ENCODE data around the gene CIC.
A peak's percentile ranks its signal among the peaks of the same experiment; 100 is the strongest.

The CIC gene

DNA sequence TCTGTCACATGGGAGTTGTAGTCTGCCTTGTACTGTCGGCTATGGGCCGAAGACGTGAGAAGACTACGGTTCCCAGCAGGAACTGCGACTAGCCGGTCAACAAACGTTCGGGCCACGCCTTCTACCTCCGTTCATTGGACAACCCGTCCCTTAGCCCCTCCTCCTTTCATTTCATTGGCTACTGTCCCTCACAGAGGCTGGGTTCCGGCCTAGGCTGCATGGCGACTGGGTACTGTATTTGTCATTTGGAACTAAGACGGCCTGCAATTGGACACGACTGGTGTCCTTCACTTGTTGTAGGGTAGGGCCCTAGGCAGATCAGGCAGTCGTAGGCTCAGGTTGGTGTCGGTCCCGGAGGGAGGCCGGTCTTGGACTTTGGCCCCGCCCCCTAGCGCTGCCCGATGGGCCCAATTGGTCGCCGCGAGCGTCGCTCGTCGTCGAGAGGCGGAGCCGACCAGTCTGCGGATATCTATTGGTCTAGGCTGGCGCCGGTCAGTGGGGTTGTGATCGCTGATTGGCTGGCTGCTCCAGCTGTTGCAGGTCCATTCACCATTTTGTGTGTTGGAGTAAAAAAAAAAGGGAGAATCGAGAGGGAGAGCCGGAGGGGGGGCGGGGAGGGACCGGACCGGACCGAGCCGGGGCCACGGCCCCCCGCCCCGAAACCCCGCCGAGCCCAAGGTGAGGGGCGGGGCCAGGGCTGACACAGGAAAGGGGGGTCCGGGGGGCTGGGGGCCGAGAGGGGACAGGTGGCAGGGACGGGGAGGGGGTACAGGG is at the start of gene CIC:
CIC (plus strand) TSS at position 549 of the 774 bp plus-strand sequence. CDS start 2,532 bp downstream, outside the sequence.
- TF ChIP-seq, protein P1, sequence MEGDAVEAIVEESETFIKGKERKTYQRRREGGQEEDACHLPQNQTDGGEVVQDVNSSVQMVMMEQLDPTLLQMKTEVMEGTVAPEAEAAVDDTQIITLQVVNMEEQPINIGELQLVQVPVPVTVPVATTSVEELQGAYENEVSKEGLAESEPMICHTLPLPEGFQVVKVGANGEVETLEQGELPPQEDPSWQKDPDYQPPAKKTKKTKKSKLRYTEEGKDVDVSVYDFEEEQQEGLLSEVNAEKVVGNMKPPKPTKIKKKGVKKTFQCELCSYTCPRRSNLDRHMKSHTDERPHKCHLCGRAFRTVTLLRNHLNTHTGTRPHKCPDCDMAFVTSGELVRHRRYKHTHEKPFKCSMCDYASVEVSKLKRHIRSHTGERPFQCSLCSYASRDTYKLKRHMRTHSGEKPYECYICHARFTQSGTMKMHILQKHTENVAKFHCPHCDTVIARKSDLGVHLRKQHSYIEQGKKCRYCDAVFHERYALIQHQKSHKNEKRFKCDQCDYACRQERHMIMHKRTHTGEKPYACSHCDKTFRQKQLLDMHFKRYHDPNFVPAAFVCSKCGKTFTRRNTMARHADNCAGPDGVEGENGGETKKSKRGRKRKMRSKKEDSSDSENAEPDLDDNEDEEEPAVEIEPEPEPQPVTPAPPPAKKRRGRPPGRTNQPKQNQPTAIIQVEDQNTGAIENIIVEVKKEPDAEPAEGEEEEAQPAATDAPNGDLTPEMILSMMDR (IDR thresholded peaks at IDR 0.05; ENCODE audit: insufficient read depth, missing control alignments), result no peak
- FAIRE-seq (peak; percentile 87), DNase-seq (ENCODE audit: insufficient read length, low spot score) (peak; percentile 94)

DNA sequence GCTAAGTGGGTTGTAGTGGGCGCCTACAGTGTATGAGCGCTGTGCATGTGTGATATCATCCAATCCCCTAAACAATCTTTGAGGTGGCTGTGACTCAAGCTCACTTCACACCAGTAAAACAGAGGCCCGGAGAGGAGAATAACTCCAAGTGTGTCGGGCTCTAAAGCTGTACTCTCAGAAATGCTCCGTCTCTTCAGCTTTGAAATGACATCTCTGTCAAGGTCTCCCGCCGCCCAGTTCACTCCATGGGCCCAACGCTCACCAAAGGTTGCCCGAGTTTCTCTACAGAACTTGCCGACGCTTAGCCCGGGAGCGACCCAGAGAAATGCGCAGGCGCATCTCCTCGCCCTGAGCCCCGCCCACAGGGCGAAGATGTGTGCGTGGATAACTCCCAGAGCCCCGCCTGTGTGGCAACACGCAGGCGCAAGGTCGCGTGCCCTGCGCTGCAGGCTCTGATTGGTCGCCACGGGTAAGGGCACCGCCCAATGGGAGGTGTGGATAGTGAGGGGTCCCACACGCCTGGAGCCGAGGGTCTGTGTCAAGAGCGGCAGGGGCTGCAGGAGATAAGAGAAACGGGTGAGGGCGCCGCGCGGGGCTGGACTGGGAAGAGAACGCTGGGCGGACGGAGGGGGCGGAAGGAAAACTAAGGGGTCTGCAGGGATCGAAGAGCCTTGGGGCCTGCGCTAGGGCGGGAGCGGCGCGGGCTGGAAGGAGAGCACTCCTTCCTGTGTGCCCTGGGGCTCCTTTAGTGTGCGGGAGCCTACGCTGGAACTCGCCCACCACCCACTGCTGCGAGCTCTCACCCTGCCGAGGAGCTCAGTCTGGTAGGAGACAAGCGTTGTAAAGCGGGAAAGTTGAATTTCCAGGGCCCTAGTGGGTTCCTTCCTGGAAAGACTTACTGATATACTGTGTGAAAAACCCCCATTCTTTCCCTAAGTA is 49.0 kb upstream of the CIC start, which contains the start of gene ZNF526:
ZNF526 (plus strand) TSS at position 501 of the 939 bp plus-strand sequence. CDS start 4,092 bp downstream, outside the sequence.
- TF ChIP-seq, protein P1 (IDR thresholded peaks at IDR 0.05; ENCODE audit: insufficient read depth, missing control alignments), result peak; percentile 26
- FAIRE-seq, result no peak
- peak; percentile 100 for DNase-seq (ENCODE audit: insufficient read length, low spot score)

DNA sequence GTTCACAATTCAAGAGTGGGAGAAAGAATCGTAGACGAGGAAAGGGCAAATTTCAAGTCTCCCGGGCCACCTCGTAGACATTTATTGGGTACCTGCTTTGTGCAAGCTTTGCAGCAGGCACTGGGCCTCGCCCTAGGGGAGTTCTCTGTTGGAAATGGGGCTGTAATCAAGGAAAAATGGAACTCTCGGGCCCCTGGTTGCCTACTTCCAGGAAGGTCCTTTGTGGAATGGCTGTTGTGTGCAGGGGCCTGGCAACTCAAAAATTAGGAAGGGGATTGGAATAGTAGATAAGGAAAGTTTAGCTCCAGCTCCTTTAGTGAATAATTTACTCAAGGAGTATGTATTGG is 48.3 kb upstream of the CIC start:
- DNase-seq (ENCODE audit: insufficient read length, low spot score), result no peak
- no peak for FAIRE-seq
- TF ChIP-seq, protein P1 (IDR thresholded peaks at IDR 0.05; ENCODE audit: insufficient read depth, missing control alignments), result no peak

DNA sequence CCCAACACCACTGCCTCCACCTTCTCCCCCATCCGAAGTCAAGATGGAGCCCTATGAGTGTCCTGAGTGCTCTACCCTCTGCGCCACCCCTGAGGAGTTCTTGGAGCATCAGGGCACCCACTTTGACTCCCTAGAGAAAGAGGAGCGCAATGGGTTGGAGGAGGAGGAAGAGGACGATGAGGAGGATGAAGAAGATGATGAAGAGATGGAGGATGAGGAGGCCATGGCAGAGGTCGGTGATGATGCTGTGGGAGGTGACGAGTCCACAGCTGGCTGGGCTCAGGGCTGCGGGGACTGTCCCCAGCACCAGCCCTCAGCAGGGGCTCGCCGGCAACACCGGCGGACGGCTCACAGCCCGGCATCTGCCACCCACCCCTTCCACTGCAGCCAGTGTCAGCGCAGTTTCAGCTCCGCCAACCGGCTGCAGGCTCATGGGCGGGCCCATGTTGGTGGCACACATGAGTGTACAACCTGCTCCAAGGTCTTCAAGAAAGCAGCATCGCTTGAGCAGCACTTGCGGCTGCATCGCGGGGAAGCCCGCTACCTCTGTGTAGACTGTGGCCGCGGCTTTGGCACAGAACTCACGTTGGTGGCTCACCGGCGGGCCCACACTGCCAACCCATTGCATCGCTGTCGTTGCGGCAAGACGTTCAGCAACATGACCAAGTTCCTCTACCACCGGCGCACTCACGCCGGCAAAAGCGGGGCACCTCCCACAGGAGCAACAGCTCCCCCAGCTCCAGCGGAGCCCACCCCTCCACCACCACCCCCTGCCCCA is 43.9 kb upstream of the CIC start:
- FAIRE-seq (no peak), DNase-seq (ENCODE audit: insufficient read length, low spot score) (no peak)
- TF ChIP-seq, protein P1 (IDR thresholded peaks at IDR 0.05; ENCODE audit: insufficient read depth, missing control alignments), result no peak

DNA sequence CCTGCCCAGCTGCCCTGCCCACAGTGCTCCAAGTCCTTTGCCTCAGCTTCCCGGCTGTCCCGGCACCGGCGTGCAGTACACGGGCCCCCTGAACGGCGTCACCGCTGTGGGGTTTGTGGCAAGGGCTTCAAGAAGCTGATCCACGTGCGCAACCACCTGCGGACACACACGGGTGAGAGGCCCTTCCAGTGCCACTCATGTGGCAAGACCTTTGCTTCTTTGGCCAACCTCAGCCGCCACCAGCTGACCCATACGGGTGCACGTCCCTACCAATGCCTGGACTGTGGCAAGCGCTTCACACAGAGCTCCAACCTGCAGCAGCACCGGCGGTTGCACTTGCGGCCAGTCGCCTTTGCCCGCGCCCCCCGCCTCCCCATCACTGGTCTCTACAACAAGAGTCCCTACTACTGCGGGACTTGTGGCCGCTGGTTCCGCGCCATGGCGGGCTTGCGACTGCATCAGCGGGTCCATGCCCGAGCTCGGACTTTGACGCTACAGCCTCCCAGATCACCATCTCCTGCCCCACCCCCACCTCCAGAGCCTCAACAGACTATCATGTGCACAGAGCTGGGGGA is 43.2 kb upstream of the CIC start:
- no peak for DNase-seq (ENCODE audit: insufficient read length, low spot score)
- FAIRE-seq, result no peak
- TF ChIP-seq, protein P1 (IDR thresholded peaks at IDR 0.05; ENCODE audit: insufficient read depth, missing control alignments), result no peak

DNA sequence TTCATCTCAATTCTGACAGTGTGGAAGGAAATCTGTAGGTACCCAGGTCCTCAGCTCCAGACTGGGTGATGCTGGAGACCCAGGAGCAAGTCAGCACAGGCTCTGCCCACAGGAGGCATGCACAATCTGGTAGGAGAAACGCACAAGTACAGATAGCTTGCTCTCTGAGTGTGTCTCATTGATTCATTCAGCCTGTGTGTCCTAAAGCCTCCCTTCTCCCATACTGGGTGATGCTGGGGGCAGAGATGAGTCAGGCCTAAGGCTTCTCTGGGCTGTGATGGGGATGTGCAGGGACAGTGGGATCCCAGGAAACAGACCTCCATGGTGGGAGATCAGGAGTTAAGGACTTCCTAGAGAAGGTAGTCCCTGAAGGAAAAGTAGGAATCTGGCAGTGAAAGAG is 42.2 kb upstream of the CIC start:
- DNase-seq (ENCODE audit: insufficient read length, low spot score) (no peak), FAIRE-seq (no peak)
- TF ChIP-seq, protein P1 (IDR thresholded peaks at IDR 0.05; ENCODE audit: insufficient read depth, missing control alignments), result no peak

All from D721Med (cell line).